Effector CD8-positive, alpha-beta T cell (primary cell): ENCODE measurements around the gene MED12L.
"Not testable (repeated sequence)": the region's sequence is repeated elsewhere in the genome, so short reads cannot be mapped to it uniquely, and the experiment has no call there.

Source experiments
- DNase-seq: peaks from one replicate; lab custom pipeline; 2025; lab: John Stamatoyannopoulos, UW

The MED12L gene

GRCh38 chr3:151383111-151383510 is 297.6 kb downstream of the MED12L start:
- no peak for DNase-seq

- DNase-seq, result no peak
Observed at GRCh38 chr3:151383956-151384355, 298.5 kb downstream of the MED12L start.

- DNase-seq, result no peak
Observed at GRCh38 chr3:151384741-151385174, 299.3 kb downstream of the MED12L start, which contains the start of gene P2RY12. TSS of gene P2RY12 (minus strand) at chr3:151384753. CDS start at chr3:151338845, 45,908 bp downstream.

GRCh38 chr3:151386056-151386455 is 300.6 kb downstream of the MED12L start:
- no peak for DNase-seq

GRCh38 chr3:151387432-151387831 is 302.0 kb downstream of the MED12L start:
- no peak for DNase-seq

GRCh38 chr3:151387842-151388241 is 302.4 kb downstream of the MED12L start:
- DNase-seq, result no peak

GRCh38 chr3:151391720-151392119 is 306.3 kb downstream of the MED12L start:
- no peak for DNase-seq

GRCh38 chr3:151392191-151392590 is 306.7 kb downstream of the MED12L start:
- not testable (repeated sequence) for DNase-seq

GRCh38 chr3:151393146-151393830 is 307.8 kb downstream of the MED12L start:
- DNase-seq, result no peak

GRCh38 chr3:151393941-151394340 is 308.5 kb downstream of the MED12L start:
- no peak for DNase-seq

- DNase-seq, result no peak
Observed at GRCh38 chr3:151394611-151395010, 309.1 kb downstream of the MED12L start.

GRCh38 chr3:151395806-151396205 is 310.3 kb downstream of the MED12L start:
- DNase-seq, result no peak

GRCh38 chr3:151398895-151399294 is 313.4 kb downstream of the MED12L start:
- DNase-seq, result no peak

- no peak for DNase-seq
Observed at GRCh38 chr3:151400341-151400740, 314.9 kb downstream of the MED12L start.

GRCh38 chr3:151402349-151402748 is 316.9 kb downstream of the MED12L start:
- no peak for DNase-seq

- no peak for DNase-seq
Observed at GRCh38 chr3:151403246-151403645, 317.8 kb downstream of the MED12L start.

GRCh38 chr3:151404316-151404715 is 318.9 kb downstream of the MED12L start:
- DNase-seq, result no peak

- DNase-seq, result no peak
Observed at GRCh38 chr3:151407928-151408327, 322.5 kb downstream of the MED12L start.

GRCh38 chr3:151410891-151411559 is 325.6 kb downstream of the MED12L start:
- no peak for DNase-seq

GRCh38 chr3:151412989-151413388 is 327.5 kb downstream of the MED12L start:
- DNase-seq, result no peak

GRCh38 chr3:151415289-151415688 is 329.8 kb downstream of the MED12L start:
- no peak for DNase-seq

- no peak for DNase-seq
Observed at GRCh38 chr3:151419806-151420205, 334.3 kb downstream of the MED12L start.

- no peak for DNase-seq
Observed at GRCh38 chr3:151421938-151422337, 336.5 kb downstream of the MED12L start.
